DOHH2 (cell line): Measurements from ENCODE around the gene MAP7D1.

Source experiments
- H3F3A ChIP-seq: fragments of 200-600 bp; sonication (generic), shearing (Covaris generic); 2 replicates; pipeline ENCODE4 v1.6.0; 2016; ENCODE audit warnings: antibody characterized with exemption, mild to moderate bottlenecking; ENCODE audit not compliant: control insufficient read depth, insufficient read depth
- H3K27ac ChIP-seq: fragments of 200-600 bp; sonication (generic); 2 replicates; pipeline ENCODE4 v1.5.1; 2014; ENCODE audit warnings: low read depth, mild to moderate bottlenecking, low read length, moderate library complexity
- H3K27me3 ChIP-seq: fragments of 200-600 bp; sonication (generic); 2 replicates; pipeline ENCODE4 v1.6.1; 2014; ENCODE audit warnings: mild to moderate bottlenecking, low read length, mixed read lengths; ENCODE audit not compliant: control insufficient read depth
- H3K36me3 ChIP-seq: fragments of 200-600 bp; sonication (generic); 2 replicates; pipeline ENCODE4 v1.6.1; 2014; ENCODE audit warnings: mild to moderate bottlenecking, low read length, moderate library complexity, mixed read lengths; ENCODE audit not compliant: control insufficient read depth
- H3K4me1 ChIP-seq: fragments of 200-600 bp; sonication (generic); 2 replicates; pipeline ENCODE4 v1.6.1; 2014; ENCODE audit warnings: mild to moderate bottlenecking, low read length, mixed read lengths; ENCODE audit not compliant: control insufficient read depth
- H3K4me2 ChIP-seq: fragments of 200-600 bp; sonication (generic); 2 replicates; pipeline ENCODE4 v1.6.0; 2014; ENCODE audit warnings: mild to moderate bottlenecking, low read length, moderate library complexity
- H3K4me3 ChIP-seq: fragments of 200-600 bp; sonication (generic); 2 replicates; pipeline ENCODE4 v1.5.1; 2014; ENCODE audit warnings: mild to moderate bottlenecking, low read length, mixed read lengths
- H3K79me2 ChIP-seq: fragments of 200-600 bp; sonication (generic); 2 replicates; pipeline ENCODE4 v1.6.1; 2014; ENCODE audit warnings: mild to moderate bottlenecking, low read length, mixed read lengths; ENCODE audit not compliant: control insufficient read depth
- H3K9me2 ChIP-seq: fragments of 200-600 bp; sonication (generic); replicated peaks from 2 replicates; pipeline ENCODE4 v1.6.1; 2014; ENCODE audit warnings: mild to moderate bottlenecking, low read length, mixed read lengths; ENCODE audit not compliant: control insufficient read depth
- H3K9me3 ChIP-seq: fragments of 200-600 bp; sonication (generic); 2 replicates; pipeline ENCODE4 v1.6.1; 2014; ENCODE audit warnings: antibody characterized with exemption, low read length, mixed read lengths; ENCODE audit not compliant: control insufficient read depth, insufficient read depth
- H4K20me1 ChIP-seq: fragments of 200-600 bp; sonication (generic); 2 replicates; pipeline ENCODE4 v1.6.0; 2014; ENCODE audit warnings: low read depth, mild to moderate bottlenecking, antibody characterized with exemption, low read length, moderate library complexity; ENCODE audit not compliant: control insufficient read depth, insufficient read depth
- EZH2phosphoT487 ChIP-seq: fragments of 200-600 bp; sonication (generic); IDR thresholded peaks from 2 replicates; pipeline ENCODE4 v1.6.1; 2017; ENCODE audit warnings: borderline replicate concordance, mild to moderate bottlenecking, antibody characterized with exemption, low read length, moderate library complexity, mixed read lengths
- TF ChIP-seq, protein P1 (sequence below): fragments of 200-600 bp; sonication (generic); IDR thresholded peaks from one replicate; pipeline ENCODE4 v1.5.1; 2014; ENCODE audit warnings: antibody characterized with exemption, mild to moderate bottlenecking, low read depth, low read length; ENCODE audit not compliant: poor library complexity, severe bottlenecking

The MAP7D1 gene

DNA sequence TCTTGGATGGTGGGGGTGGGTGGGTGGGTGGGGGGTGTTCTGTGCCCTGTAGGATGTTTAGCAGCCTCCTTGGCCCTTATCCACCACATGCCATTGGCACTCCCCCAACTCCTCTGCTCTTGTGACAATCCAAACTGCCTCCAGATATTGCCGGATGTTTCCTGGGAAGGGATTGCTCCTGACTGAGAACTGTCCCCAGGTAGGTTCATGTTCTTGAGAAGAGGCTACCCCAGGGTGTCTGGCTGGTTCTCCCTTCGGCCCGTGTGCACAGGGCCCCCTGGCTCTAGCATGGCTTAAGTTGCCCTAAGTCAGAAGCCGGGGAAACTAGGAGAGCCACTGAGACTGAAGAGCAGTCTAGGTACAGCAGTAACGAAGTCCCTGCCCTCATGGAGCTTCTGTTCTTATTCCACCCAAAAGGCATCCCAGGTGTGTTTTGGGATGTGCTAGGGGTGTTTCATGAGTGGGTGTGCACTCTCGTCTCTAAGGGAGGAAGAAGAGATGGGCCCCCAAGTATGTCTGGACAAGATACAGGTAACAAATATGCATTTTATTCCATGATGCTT lies 48.5 kb downstream of the MAP7D1 start:
- TF ChIP-seq, protein P1, sequence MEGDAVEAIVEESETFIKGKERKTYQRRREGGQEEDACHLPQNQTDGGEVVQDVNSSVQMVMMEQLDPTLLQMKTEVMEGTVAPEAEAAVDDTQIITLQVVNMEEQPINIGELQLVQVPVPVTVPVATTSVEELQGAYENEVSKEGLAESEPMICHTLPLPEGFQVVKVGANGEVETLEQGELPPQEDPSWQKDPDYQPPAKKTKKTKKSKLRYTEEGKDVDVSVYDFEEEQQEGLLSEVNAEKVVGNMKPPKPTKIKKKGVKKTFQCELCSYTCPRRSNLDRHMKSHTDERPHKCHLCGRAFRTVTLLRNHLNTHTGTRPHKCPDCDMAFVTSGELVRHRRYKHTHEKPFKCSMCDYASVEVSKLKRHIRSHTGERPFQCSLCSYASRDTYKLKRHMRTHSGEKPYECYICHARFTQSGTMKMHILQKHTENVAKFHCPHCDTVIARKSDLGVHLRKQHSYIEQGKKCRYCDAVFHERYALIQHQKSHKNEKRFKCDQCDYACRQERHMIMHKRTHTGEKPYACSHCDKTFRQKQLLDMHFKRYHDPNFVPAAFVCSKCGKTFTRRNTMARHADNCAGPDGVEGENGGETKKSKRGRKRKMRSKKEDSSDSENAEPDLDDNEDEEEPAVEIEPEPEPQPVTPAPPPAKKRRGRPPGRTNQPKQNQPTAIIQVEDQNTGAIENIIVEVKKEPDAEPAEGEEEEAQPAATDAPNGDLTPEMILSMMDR = no peak
- TF ChIP-seq EZH2phosphoT487 = no peak
- Histone ChIP-seq H4K20me1 (no peaks in the 10 kb centered on the region), H3K4me1 (peaks cover 23% of the 10 kb centered on the region), H3K27me3 (peaks cover 11% of the 10 kb centered on the region), H3F3A (peaks cover 3% of the 10 kb centered on the region; the same call in 1 of the 2 replicates), H3K9me2 (no peaks in the 10 kb centered on the region), H3K9me3 (no peaks in the 10 kb centered on the region), H3K4me2 (no peak overlapping the region), H3K36me3 (no peaks in the 10 kb centered on the region), H3K79me2 (no peaks in the 10 kb centered on the region), H3K27ac (no peak overlapping the region), H3K4me3 (no peak overlapping the region)

DNA sequence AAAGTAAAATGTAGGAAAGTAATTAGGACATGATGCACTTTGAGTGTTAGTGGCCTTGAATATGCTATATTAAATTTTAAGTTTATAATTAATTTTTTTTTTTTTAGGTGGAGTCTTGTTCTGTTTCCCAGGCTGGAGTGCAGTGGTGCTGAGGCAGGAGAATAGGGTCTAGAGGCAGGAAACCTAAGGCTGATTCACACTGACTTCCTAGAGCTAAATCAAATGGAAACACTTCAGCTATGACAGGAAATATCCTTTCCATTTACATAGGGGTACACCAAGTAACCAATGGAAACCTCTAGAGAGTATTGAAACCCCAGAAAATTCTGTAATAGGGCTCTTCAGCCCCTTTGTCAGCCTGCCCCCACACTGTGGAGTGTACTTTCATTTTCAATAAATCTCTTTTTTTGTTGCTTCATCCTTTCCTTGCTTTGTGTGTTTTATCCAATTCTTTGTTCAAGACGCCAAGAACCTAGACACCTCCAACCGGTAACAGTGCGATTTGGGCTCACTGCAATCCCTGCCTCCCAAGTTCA lies 50.4 kb downstream of the MAP7D1 start:
- H3K36me3 ChIP-seq = no peaks in the 10 kb centered on the region
- H3K9me3 ChIP-seq = no peaks in the 10 kb centered on the region
- H3K27me3 ChIP-seq = no peaks in the 10 kb centered on the region; the same call in 1 of the 2 replicates
- H3K79me2 ChIP-seq = no peaks in the 10 kb centered on the region
- no peak overlapping the region for H3K4me2 ChIP-seq
- H3K27ac ChIP-seq = no peak overlapping the region
- peaks cover 3% of the 10 kb centered on the region; the same call in 1 of the 2 replicates for H3F3A ChIP-seq
- TF ChIP-seq, protein P1 = no peak
- peaks cover 28% of the 10 kb centered on the region for H3K4me1 ChIP-seq
- H3K4me3 ChIP-seq = no peak overlapping the region
- H4K20me1 ChIP-seq = no peaks in the 10 kb centered on the region
- H3K9me2 ChIP-seq = no peaks in the 10 kb centered on the region

DNA sequence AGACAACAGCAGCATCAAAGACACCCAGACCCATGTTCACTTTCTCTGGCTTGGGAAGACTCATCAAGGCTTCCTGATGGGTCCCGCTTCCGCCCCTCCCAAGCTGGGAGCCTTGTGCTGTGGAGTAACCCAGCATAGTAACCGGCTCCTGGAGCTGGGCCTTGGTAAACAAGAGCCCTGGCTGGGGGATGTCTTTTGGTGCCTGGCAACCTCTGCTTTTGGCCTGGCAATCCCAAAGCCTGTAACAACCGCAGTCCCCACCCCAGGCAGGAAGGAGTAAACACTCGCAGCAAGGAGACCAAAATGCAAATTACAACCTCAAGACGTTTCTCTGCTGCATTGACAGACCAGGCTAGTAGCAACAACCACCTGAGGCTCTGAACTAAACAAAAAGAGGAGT lies 51.4 kb downstream of the MAP7D1 start:
- TF ChIP-seq, protein P1 = no peak
- no peak for TF ChIP-seq EZH2phosphoT487
- Histone ChIP-seq H3K9me3 (no peaks in the 10 kb centered on the region), H3F3A (peaks cover 3% of the 10 kb centered on the region; the same call in 1 of the 2 replicates), H3K4me2 (peak overlapping the region; percentile 51), H3K4me1 (peaks cover 28% of the 10 kb centered on the region), H4K20me1 (no peaks in the 10 kb centered on the region), H3K27me3 (no peaks in the 10 kb centered on the region; the same call in 1 of the 2 replicates), H3K9me2 (no peaks in the 10 kb centered on the region), H3K79me2 (no peaks in the 10 kb centered on the region), H3K27ac (no peak overlapping the region), H3K36me3 (no peaks in the 10 kb centered on the region), H3K4me3 (0 out of 2 replicates have a peak overlapping the region, but pooled peaks have one; percentile 15)
